Measurements from ENCODE around the gene BICD2.

GRCh38 chr9:92769990-92770359, 5.3 kb upstream of the BICD2 start:
- TF ChIP-seq CTCF (IDR thresholded peaks at IDR 0.05; ENCODE audit: insufficient read depth, low read length, poor library complexity, severe bottlenecking) = no peak
- TF ChIP-seq EZH2phosphoT487 (conservative IDR thresholded peaks at IDR 0.05; ENCODE audit: low read length) = no peak
